ENCODE measurements around the gene DKKL1.

Gene DKKL1

GRCh38 chr19:49338023-49338677, 25.5 kb upstream of the DKKL1 start:
- DNase-seq, result no peak

- no peak for DNase-seq
Observed at GRCh38 chr19:49338691-49339300, 24.9 kb upstream of the DKKL1 start.

GRCh38 chr19:49339301-49340068, 24.2 kb upstream of the DKKL1 start:
- peak; percentile 84 for DNase-seq

GRCh38 chr19:49340069-49340864, 23.4 kb upstream of the DKKL1 start:
- peak; percentile 96 for DNase-seq

- DNase-seq, result no peak
Observed at GRCh38 chr19:49340865-49341718, 22.6 kb upstream of the DKKL1 start.

- no peak for DNase-seq
Observed at GRCh38 chr19:49342291-49342721, 21.4 kb upstream of the DKKL1 start.

GRCh38 chr19:49343123-49343522, 20.6 kb upstream of the DKKL1 start:
- DNase-seq, result no peak

GRCh38 chr19:49344505-49345423, 18.9 kb upstream of the DKKL1 start:
- DNase-seq, result no peak

GRCh38 chr19:49347191-49347590, 16.5 kb upstream of the DKKL1 start:
- DNase-seq, result no peak

- peak; percentile 84 for DNase-seq
Observed at GRCh38 chr19:49347835-49348234, 15.8 kb upstream of the DKKL1 start.

- no peak for DNase-seq
Observed at GRCh38 chr19:49348305-49349189, 15.1 kb upstream of the DKKL1 start.

GRCh38 chr19:49349567-49349966, 14.1 kb upstream of the DKKL1 start:
- no peak for DNase-seq

GRCh38 chr19:49355909-49356353, 7.7 kb upstream of the DKKL1 start:
- DNase-seq, result no peak

- no peak for DNase-seq
Observed at GRCh38 chr19:49356382-49356781, 7.3 kb upstream of the DKKL1 start.

GRCh38 chr19:49357186-49357585, 6.5 kb upstream of the DKKL1 start:
- no peak for DNase-seq

GRCh38 chr19:49359851-49360820, 3.5 kb upstream of the DKKL1 start:
- no peak for DNase-seq

- DNase-seq, result no peak
Observed at GRCh38 chr19:49361438-49362047, 2.1 kb upstream of the DKKL1 start.

All from NCI-H2171 treated with DMSO at 0.1 percent for 48 hours (cell line).